ENCODE results near the gene OSER1. TPM values are rescaled to one million over a fixed set of nuclear protein-coding genes. Genes with fewer than 3 reads are reported as not detected.

Gene OSER1
- polyA plus RNA-seq, 1 donor (not counting 4 experiments of a cell fraction or from before 2014, with no cell fraction given): 41.5 TPM

DNA sequence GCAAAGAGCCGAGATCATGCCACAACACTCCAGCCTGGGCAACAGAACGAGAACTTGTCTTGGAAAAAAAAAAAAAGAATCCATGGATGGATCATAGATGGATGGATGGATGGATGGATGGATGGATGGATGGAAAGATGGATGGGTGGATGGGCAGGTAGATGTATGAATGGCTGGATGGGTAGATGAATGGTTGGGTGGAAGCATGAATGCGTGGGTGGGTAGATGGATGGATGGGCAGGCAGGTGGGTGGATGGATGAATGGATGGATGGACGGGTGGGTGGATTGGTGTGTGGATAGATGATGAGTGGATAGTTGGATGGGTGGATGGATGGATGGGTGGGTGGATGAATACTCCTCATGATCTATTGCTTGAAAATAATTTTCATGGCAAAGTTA is 25.0 kb downstream of the OSER1 start:
- H3K4me3 ChIP-seq (ENCODE audit: control insufficient read depth in 2 of 3, extremely low read depth in 1 of 3, insufficient read depth in 2 of 3, low read depth in 1 of 3, low read length in 3 of 3): peak overlapping the region in 1 of 3 experiments; percentile 47
- no peak for FAIRE-seq
- H3K4me2 ChIP-seq (ENCODE audit: control insufficient read depth, extremely low read depth, insufficient read depth, low read depth, low read length): peak overlapping the region; percentile 95
- no peak overlapping the region for H3K9ac ChIP-seq (ENCODE audit: control insufficient read depth, extremely low read depth, insufficient read depth, low read length)
- no peaks in the 10 kb centered on the region for H3K9me3 ChIP-seq (ENCODE audit: control insufficient read depth, low read depth, low read length)
- peaks cover 67% of the 10 kb centered on the region for H3K4me1 ChIP-seq (ENCODE audit: control insufficient read depth, extremely low read depth, insufficient read depth, low read length)
- no peak for TF ChIP-seq EZH2 (IDR thresholded peaks at IDR 0.05; ENCODE audit: low read length)
- TF ChIP-seq, protein P1, sequence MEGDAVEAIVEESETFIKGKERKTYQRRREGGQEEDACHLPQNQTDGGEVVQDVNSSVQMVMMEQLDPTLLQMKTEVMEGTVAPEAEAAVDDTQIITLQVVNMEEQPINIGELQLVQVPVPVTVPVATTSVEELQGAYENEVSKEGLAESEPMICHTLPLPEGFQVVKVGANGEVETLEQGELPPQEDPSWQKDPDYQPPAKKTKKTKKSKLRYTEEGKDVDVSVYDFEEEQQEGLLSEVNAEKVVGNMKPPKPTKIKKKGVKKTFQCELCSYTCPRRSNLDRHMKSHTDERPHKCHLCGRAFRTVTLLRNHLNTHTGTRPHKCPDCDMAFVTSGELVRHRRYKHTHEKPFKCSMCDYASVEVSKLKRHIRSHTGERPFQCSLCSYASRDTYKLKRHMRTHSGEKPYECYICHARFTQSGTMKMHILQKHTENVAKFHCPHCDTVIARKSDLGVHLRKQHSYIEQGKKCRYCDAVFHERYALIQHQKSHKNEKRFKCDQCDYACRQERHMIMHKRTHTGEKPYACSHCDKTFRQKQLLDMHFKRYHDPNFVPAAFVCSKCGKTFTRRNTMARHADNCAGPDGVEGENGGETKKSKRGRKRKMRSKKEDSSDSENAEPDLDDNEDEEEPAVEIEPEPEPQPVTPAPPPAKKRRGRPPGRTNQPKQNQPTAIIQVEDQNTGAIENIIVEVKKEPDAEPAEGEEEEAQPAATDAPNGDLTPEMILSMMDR (optimal IDR thresholded peaks at IDR 0.05 in 1 of 3, IDR thresholded peaks at IDR 0.05 in 1 of 3, conservative IDR thresholded peaks at IDR 0.05 in 1 of 3; ENCODE audit: extremely low read depth in 1 of 3, insufficient read depth in 2 of 3, low read length in 3 of 3): no peak
- H2AFZ ChIP-seq (ENCODE audit: control insufficient read depth, low read length): no peak overlapping the region
- no peak for DNase-seq (ENCODE audit: low read depth, low spot score)
- no peaks in the 10 kb centered on the region for H3K36me3 ChIP-seq (ENCODE audit: control insufficient read depth in 2 of 2, extremely low read depth in 1 of 2, insufficient read depth in 2 of 2, low read length in 2 of 2)
- no peaks in the 10 kb centered on the region for H3K27me3 ChIP-seq (ENCODE audit: control insufficient read depth, extremely low read depth, insufficient read depth, low read length)
- H3K27ac ChIP-seq (ENCODE audit: control insufficient read depth, insufficient read depth, low read length): no peak overlapping the region
- H4K20me1 ChIP-seq (ENCODE audit: control insufficient read depth, extremely low read depth, insufficient read depth, low read length): no peaks in the 10 kb centered on the region
- H3K9me1 ChIP-seq (ENCODE audit: control insufficient read depth, extremely low read depth, insufficient read depth, low read length): no peaks in the 10 kb centered on the region
- dilution Hi-C loops (cut with MboI; ENCODE audit: extremely low pct_ligation_motif_present, low sequenced_read_pairs): no loop called here
- H3K79me2 ChIP-seq (ENCODE audit: control insufficient read depth, insufficient read depth, low read length): peaks cover 18% of the 10 kb centered on the region

DNA sequence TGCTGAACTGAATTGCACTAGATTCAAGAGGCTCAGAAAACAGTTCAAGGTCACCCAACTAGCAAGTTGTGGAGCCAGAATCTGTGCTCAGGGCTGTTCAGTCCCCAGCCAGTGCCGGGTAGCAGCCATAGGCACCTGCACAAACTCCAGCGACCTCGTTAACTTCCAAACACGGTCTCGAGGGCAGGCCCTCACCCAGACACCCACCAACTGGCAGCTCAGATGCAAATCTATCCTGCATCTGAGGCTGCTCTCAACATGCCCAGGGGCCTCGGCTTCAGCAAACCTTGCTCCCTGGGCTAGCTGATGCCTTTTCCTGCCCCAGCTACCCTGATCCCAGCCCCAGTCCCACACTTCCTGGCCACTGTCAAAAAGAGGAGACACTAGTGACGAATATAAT is 27.3 kb downstream of the OSER1 start:
- no peaks in the 10 kb centered on the region for H4K20me1 ChIP-seq (ENCODE audit: control insufficient read depth, extremely low read depth, insufficient read depth, low read length)
- TF ChIP-seq EZH2 (IDR thresholded peaks at IDR 0.05; ENCODE audit: low read length): no peak
- peak overlapping the region in 1 of 3 experiments; percentile 11 for H3K4me3 ChIP-seq (ENCODE audit: control insufficient read depth in 2 of 3, extremely low read depth in 1 of 3, insufficient read depth in 2 of 3, low read depth in 1 of 3, low read length in 3 of 3)
- H3K36me3 ChIP-seq (ENCODE audit: control insufficient read depth in 2 of 2, extremely low read depth in 1 of 2, insufficient read depth in 2 of 2, low read length in 2 of 2): no peaks in the 10 kb centered on the region
- peaks cover 18% of the 10 kb centered on the region for H3K79me2 ChIP-seq (ENCODE audit: control insufficient read depth, insufficient read depth, low read length)
- H3K27ac ChIP-seq (ENCODE audit: control insufficient read depth, insufficient read depth, low read length): peak overlapping the region; percentile 10
- no peaks in the 10 kb centered on the region for H3K9me3 ChIP-seq (ENCODE audit: control insufficient read depth, low read depth, low read length)
- H3K9ac ChIP-seq (ENCODE audit: control insufficient read depth, extremely low read depth, insufficient read depth, low read length): no peak overlapping the region
- DNase-seq (ENCODE audit: low read depth, low spot score) (no peak), FAIRE-seq (no peak)
- dilution Hi-C loops (cut with MboI; ENCODE audit: extremely low pct_ligation_motif_present, low sequenced_read_pairs): no loop called here
- H2AFZ ChIP-seq (ENCODE audit: control insufficient read depth, low read length): no peak overlapping the region
- H3K4me2 ChIP-seq (ENCODE audit: control insufficient read depth, extremely low read depth, insufficient read depth, low read depth, low read length): peak overlapping the region; percentile 44
- H3K9me1 ChIP-seq (ENCODE audit: control insufficient read depth, extremely low read depth, insufficient read depth, low read length): no peaks in the 10 kb centered on the region
- peaks cover 60% of the 10 kb centered on the region for H3K4me1 ChIP-seq (ENCODE audit: control insufficient read depth, extremely low read depth, insufficient read depth, low read length)
- no peaks in the 10 kb centered on the region for H3K27me3 ChIP-seq (ENCODE audit: control insufficient read depth, extremely low read depth, insufficient read depth, low read length)

DNA sequence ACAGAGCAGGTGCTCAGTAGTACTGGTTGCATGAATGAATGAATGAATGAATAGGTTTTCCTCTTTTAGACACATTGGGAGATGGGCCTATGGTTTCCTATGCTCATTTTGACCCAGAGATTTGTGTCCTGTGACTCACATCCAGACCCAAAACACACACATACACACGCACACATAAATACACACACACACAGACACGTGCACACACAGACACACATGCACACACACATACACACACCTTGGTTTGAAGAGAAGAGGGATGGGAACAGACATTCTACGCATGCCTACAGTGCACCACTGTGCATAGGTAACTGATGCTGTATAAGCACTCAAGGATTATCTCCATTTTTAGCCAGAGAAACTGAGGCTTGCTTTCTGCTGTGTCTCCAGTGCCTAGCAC is 27.7 kb downstream of the OSER1 start:
- Histone ChIP-seq H3K79me2 (ENCODE audit: control insufficient read depth, insufficient read depth, low read length) (peaks cover 18% of the 10 kb centered on the region), H3K4me3 (ENCODE audit: control insufficient read depth in 2 of 3, extremely low read depth in 1 of 3, insufficient read depth in 2 of 3, low read depth in 1 of 3, low read length in 3 of 3) (no peak overlapping the region), H3K27ac (ENCODE audit: control insufficient read depth, insufficient read depth, low read length) (no peak overlapping the region), H3K36me3 (ENCODE audit: control insufficient read depth in 2 of 2, extremely low read depth in 1 of 2, insufficient read depth in 2 of 2, low read length in 2 of 2) (no peaks in the 10 kb centered on the region), H3K9me3 (ENCODE audit: control insufficient read depth, low read depth, low read length) (no peaks in the 10 kb centered on the region), H3K4me2 (ENCODE audit: control insufficient read depth, extremely low read depth, insufficient read depth, low read depth, low read length) (peak overlapping the region; percentile 44), H3K4me1 (ENCODE audit: control insufficient read depth, extremely low read depth, insufficient read depth, low read length) (peaks cover 57% of the 10 kb centered on the region), H4K20me1 (ENCODE audit: control insufficient read depth, extremely low read depth, insufficient read depth, low read length) (no peaks in the 10 kb centered on the region), H2AFZ (ENCODE audit: control insufficient read depth, low read length) (no peak overlapping the region), H3K9me1 (ENCODE audit: control insufficient read depth, extremely low read depth, insufficient read depth, low read length) (no peaks in the 10 kb centered on the region), H3K9ac (ENCODE audit: control insufficient read depth, extremely low read depth, insufficient read depth, low read length) (no peak overlapping the region), H3K27me3 (ENCODE audit: control insufficient read depth, extremely low read depth, insufficient read depth, low read length) (no peaks in the 10 kb centered on the region)
- no peak for FAIRE-seq
- TF ChIP-seq, protein P1 (optimal IDR thresholded peaks at IDR 0.05 in 1 of 3, IDR thresholded peaks at IDR 0.05 in 1 of 3, conservative IDR thresholded peaks at IDR 0.05 in 1 of 3; ENCODE audit: extremely low read depth in 1 of 3, insufficient read depth in 2 of 3, low read length in 3 of 3): no peak
- TF ChIP-seq EZH2 (IDR thresholded peaks at IDR 0.05; ENCODE audit: low read length): no peak
- dilution Hi-C loops (cut with MboI; ENCODE audit: extremely low pct_ligation_motif_present, low sequenced_read_pairs): no loop called here
- no peak for DNase-seq (ENCODE audit: low read depth, low spot score)
